Measurements from ENCODE around the gene HUNK.
"Not testable (repeated sequence)": the region's sequence is repeated elsewhere in the genome, so short reads cannot be mapped to it uniquely, and the experiment has no call there.

The HUNK gene

DNA sequence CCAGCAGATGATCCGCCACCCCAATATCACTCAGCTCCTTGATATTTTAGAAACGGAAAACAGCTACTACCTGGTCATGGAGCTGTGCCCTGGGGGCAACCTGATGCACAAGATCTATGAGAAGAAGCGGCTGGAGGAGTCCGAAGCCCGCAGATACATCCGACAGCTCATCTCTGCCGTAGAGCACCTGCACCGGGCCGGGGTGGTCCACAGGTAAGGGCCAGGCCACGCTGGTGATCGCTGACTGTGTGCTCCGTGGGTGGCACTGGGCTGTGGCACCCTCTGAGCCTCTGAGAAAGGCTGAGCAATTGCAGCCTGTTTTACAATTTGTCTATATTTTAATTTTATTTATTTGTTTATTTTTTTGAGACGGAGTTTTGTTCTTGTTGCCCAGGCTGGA is 51.7 kb downstream of the HUNK start:
- DNase-seq, result no peak

DNA sequence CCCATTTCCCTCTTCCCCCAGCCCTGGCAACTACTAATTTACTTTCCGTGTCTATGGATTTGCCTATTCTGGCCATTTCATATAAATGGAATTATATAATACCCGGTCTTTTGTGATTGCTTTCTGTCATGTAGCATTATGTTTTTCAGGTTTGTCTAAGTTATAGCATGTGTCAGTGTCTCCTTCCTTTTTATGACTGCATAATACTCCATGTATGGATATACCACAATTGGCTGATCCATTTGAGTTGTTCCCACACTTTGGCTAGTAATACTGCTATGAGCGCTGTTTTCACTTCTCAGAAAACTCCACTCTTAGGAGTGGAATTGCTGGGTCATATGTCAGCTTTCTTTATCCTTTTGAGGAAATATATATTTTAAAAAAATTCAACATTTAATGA is 53.7 kb downstream of the HUNK start:
- no peak for DNase-seq

DNA sequence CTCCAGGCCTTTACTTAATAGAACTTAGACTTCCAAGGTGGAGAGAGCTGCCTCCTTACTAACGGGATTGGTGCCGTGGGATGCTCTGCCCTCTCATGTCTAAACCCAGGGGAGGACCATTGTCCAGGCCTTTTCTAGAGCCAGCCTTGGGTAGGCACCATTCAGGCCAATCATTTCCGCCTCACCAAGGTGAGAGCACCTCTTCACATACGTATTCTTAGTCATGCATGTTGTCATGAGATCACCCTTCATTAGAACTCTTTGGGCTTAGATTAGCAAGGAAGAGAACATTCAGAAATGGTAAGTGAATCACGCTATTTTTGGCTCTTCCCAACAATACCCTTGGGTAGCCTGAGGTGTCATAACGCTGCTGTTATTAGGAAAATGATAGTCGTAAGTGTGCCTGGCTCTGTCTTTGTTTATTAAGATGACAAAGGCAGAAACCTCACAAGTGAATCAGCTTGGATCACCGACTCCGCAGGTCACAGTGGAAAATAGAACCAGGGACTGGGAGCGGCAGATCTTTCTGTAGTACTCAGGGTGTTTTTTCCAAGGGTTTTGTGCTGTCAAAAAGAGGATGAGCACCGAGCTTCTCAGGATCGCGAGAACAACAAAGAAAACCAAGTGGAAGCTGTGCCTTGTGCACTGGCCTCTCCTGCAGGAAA is 55.0 kb downstream of the HUNK start:
- no peak for DNase-seq

DNA sequence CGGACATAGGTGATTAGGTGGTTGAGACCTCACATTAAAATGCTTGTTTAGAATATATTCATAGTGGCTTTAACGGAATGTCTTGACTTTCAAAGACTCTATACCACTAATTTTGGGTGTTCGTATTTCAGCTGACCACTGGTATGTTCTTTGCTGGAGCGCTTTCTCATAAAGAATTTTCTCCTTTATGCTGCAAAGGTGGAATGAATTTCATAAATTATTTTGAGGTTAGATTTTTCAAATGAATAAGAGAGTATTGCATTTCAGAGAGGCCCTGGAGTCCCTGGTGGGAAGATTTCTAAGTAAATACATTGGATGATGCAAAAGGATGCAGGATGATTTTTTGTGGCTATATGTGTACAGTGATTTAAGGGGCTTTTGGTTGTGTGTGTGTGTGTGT is 55.8 kb downstream of the HUNK start:
- no peak for DNase-seq

DNA sequence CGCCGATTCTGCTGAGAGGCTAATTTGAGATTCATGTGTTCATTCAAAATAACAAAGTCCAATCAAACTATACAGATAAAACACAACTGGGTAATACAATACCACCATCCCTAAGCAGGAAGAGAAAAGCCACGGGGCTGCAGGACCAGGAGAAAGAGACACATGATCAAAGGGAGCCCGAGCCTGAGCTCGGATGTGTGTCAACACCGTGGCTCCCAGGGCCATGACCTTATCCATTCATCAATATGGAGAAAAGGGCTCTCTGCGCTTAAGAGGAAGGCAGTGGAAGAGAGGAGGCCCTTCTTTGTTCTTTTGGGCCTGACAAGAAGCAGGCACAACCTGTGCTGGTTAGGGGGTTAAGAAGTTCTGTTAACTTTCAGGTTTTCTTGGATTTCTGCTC is 56.7 kb downstream of the HUNK start:
- DNase-seq, result no peak

DNA sequence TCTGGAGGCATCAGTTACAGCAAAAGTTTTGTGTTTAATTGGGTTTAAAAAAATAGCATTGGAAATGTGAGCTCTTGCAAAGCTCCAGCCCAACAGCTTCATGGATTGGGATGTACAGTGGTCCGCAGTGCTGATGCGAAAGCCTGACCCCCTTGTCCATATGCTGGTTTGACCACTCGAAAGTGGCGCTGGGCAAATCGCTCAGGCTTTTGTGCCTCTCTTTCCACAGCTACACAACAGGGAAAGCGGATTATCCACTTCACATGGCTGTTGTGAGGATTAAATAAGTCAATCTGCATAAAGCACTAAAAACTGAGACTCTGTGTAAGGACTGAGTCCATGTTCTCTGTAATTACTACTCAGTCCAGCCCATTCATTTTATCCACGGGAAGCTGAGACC is 57.2 kb downstream of the HUNK start:
- DNase-seq, result no peak

DNA sequence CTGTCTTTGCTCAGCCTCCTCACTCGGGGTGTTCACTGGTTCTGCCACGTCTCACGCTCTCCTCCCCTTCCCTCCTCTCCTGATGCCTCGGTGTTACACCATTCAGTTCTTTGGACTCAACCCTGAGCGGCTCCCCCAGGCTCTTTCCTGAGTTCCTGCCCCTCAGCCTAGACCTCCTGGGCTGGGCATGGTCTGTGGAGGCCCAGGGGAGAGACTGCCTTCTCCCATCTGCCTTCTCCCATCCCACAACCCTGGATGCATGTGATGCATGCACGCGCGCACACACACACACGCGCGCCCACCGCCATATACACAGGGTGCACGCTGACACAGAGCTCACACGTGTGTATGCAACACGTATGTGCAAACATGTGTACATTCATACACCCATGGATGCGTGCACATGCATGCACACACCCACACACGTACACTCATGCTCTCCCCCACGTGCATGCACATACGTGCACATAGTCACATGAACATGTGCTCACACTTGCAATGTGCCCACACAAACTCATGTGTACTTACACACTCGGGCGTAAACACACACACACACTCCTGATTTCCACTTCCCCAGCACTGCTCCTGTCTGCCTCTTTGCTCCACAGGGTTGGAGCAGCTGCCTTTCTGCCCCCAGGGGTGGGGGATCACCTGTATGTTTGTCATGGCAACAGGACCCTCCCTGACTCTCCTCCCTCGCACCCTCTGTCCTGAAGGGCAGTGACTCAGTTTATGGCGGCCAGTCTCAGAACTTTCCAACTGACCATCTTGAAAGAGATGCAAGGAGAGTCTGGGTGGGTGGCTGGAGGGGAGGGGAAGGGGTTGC is 59.0 kb downstream of the HUNK start:
- DNase-seq, result no peak

DNA sequence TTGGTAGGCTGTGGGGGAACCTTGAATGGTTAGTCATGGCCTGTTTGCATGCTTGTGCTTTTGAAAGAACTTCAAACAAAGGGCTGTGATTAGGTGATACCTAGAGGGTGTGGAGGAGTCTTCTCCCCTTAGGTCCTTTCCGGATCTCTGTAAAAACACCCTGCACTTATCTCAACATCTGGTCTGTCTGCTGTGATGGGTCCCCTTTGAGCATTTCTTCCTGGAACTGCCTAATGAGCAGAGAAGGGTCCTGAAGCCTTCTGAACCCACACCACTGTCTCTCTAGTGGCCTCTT is 59.6 kb downstream of the HUNK start:
- DNase-seq, result no peak

DNA sequence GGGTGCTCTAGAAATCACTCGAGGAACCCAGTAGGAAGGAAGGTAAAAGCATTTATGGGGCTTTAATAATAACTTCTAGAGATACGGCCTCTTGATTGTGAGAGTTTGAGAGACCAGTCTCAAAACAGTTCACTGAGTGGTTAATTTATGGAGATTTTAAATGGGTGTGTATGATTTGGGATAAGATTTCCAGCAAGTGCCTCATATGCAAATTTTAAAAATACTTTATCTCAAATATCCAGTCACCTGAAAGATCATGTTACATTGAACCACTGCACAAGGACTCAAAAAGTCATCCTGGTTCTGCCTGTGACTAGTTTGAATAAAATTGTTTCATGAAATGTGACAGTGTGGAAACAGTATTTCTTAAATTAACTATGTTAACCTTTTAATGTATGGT is 64.5 kb downstream of the HUNK start:
- DNase-seq, result no peak

DNA sequence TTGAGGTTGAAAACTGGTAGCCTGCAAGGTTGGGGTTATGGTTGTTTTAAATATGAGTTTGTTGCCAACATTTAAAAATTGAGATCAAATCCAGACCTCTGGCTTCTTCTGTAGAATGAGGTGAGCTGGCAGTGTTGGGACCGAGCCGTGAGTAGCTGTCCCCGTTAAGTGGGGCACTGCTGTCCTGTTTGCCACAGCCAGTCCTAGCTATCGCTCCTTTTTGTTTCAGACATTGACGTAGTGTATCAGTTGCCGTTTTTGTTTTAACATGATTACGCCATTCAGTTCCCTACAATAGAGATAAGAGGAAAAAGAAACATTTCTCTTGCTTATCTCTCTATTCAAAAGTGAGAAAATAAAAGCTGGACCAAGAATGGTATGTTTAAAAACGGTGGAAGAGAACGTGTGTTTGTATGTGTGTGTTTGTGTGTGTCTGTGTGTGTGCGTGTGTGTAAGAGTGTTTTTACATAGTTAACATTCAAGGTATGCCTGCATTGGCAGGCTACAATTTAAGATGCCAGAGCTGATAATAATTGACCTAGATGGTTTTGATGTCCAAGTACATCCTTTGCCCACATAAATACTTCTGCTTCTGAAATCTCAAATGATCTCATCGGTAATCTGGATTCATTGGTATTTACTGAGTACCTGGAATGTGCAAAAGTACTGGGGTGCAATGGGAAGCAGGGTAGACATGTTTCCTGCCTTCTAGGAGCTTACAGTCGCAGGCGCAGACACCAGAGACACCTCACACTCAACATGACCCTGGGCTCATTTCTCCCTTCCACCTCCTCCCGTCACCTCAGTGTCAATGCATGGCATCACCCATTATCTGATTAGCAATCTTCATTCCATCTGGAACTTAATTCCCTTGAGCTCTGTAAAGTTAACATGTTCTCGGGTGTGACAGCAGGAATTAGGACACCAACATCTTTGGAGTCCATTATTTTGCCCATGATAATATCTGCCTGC is 65.8 kb downstream of the HUNK start:
- no peak for DNase-seq

DNA sequence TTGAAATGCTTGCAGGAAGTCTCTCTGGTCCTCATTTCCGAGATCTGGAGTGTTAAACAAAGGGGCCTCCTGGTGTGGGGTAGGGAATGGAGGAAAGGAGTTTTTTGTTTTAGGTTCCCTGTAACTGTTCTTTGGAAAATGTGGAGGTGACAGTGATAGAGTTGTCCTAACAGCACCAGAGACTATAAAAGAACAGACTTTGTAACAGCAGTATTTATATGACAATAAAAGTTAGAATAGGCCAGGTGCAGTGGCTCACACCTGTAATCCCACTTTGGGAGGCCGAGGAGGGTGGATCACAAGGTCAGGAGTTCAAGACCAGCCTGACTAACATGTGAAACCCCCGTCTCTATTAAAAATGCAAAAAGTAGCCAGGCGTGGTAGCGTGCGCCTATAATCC is 68.9 kb downstream of the HUNK start:
- no peak for DNase-seq

DNA sequence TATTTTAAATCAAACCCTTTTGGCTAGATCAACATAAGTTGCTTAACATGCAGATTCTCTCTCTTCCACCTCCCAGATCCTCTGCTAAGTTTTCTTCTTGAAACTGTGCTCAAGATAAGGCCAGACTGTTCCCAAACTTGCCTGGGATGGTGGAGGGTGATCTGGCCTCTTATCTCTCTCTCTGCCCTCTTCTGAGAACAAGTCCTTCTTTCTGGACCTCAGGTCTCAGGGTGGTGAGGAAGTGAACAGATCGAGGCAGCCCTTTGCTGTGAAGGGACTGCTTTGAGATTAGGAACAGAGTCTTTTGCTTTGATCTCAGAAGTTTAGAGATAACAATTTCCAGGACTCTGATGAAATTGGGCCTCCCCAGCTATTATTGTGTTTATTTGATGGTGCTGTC is 70.7 kb downstream of the HUNK start:
- DNase-seq, result no peak

DNA sequence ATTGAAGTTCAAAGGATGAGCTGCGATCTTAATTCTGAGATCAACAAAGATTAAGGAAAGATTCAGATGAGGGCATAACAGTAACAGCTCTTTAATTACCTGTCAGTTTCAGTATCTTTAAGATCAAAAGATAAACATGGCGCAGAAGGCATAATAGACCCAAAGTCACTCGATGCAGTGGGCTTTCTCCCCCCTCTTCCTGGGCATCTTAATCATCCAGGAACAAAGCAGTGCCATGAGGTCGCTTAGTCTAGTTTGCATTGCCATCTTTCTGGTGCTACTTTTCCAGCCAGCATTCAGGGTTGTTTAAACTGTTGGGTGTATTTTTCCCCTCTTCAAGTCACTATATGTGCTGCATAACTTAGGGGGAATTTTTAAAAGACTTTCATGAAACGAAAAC is 72.3 kb downstream of the HUNK start:
- no peak for DNase-seq

DNA sequence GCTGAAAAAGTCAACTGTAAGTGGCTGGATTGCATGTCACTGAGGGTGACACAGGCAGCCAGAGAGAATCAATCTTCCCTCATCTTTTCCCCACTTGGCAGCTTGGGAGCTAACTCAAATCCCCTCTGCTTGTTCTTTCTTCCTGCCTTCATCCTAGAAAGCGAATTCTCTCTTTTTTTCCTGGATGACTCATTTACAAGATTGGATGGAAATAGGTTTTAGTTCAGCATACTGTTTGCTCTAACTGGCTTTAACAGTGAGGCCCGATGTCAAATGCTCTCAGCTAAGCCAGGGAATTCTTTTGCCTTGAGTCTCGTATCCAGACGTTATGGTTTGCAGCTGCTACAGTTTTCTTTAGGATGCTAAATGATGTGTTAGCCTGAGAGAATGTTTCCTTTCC is 72.7 kb downstream of the HUNK start:
- DNase-seq, result no peak

DNA sequence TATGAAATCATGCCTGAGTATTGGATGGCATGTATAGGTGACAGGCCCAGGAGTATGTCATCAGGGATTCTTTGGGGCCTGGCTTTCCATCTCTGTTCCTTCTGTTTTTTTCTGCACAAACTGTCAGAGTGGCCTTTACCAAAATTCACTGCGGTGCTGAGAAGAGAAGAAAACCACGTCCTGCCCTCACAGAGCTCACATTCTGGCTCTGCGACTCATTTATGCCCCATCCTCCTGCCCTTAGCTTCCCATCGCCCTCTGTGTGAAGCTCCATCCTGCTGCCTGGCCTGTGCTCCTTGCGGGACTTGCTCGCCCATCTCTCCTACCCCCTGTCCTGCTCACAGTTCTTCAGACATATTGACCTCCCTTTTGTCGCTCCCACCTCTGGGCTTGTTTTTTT is 73.4 kb downstream of the HUNK start:
- no peak for DNase-seq

DNA sequence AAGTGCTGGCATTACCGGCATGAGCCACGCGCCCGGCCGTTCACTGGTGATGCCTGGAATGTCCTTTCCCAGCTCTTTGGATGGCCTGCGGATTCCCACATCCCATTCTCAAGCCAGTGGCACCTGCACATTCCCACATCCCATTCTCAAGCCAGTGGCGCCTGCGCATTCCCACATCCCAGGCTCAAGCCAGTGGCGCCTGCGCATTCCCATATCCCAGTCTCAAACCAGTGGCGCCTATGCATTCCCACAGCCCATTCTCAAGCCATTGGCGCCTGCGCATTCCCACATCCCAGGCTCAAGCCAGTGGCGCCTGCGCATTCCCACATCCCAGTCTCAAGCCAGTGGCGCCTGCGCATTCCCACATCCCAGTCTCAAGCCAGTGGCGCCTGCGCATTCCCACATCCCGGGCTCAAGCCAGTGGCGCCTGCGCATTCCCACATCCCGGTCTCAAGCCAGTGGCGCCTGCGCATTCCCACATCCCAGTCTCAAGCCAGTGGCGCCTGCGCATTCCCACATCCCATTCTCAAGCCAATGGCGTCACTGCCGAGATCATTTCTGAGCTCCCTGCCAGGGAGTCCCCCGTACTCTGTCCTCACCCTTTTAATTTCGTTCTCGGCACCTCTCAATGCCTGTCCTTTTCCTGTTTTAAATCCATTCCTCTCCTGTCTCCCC is 74.2 kb downstream of the HUNK start:
- DNase-seq, result not testable (repeated sequence)

DNA sequence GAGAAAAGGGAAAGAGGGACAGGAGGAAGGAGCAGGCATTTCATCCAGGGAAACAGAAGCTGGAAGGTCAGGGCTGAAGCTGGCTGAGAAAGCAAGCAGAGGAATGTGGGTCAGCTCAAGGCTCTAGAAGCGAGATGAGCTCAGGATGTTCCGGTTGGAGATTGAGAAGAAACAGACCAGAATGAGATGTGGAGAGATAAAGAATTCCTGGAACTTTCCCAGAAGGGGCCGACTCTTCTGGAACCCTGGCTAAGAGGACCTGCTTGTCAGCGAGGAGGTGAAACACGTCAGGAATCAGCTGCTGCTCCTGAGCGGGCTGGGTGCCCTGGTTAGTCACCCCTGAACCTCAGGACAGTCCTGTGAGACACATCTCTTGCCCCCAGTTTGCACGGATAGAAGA is 75.9 kb downstream of the HUNK start:
- no peak for DNase-seq

DNA sequence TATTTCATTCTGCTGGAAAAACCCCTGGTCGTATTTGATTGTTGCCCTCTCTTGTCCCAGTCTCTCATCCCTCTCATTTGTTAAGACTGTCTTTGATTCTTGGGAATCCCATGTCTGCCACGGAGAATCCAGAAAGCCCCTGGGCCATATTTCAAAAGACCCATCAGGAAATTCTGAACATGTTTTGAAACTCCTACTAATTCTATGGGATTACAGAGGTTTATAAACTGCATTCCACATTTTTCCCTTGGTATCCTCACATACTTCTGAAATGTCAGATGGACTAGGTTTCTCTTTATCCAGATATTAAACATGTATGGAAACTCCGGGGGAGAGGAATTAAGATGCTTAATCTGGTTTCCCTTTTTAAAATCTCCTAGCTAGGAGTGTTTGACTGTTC is 80.0 kb downstream of the HUNK start:
- DNase-seq, result no peak

DNA sequence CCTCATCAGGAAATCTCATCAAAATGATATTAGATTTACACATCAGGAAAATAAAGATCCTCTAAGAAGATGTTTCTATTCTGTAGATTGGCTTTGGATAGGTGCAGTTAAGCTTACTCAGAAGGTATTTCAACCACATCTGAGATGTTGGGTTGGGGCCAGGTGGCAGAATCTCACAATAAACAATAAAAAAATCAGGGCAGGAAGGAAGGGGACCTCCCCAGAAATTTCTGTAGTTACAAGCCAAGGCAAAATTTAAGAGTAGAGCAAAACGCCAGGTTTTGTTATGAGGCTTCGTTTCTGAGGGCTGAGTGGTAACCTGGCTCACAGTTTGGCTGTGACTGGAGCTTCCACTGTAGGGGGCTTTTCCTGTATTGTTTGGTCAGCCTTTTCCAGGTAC is 84.8 kb downstream of the HUNK start:
- DNase-seq, result no peak

DNA sequence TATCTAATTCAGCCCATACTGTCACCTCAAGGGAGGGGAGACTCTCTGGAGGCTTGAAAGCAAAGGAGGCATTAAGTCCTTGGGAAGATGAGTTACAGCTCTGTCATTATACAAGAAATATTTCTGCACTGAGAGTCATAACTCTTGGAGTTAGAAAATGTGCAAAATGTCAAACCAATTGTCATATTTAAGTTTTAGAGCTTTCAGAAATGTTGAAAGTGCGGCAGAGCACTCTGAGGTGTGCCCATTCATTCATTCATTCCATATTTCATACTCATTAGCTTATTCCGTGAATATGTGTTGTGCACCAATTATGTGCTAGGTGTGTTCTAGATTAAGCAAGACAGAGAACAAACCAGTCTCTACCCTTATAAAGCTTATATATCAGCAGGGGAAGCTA is 87.1 kb downstream of the HUNK start:
- no peak for DNase-seq

DNA sequence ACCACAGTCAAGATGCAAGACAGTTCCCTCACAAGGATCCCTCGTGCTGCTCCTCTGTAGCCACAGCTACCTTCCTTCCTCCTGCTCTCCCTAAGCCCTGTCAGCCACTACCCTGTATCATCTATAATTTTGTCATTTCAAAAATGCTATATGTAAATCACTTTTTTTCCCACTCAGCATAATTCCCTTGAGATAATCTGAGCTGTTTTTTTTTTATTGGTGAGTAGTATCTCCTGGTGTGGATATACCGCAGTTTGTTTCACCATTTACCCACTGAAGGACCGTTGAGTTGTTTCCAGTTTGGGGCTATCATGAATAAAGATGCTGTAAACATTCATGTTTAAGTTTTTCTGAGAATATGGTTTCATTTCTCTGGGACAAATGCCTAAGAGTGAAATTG is 88.2 kb downstream of the HUNK start:
- no peak for DNase-seq

DNA sequence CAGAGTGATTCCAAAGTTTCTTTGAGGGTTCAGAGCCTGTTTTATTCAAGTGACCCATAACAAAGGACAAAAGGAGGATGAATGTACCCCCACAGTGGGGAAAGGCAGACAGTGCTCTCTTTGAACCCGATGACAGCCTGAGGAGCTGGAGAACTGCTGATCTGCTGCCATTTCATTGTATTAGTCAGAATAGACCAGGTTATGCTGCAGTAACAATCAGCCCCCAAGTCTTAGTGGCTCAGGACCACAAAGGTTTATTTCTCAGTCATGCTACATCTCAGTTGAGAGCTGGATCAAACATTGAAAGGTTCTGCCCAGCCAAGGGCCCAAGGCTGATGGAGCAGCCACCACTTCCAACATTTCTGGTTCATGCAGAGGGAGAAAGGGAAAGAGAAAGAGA is 88.9 kb downstream of the HUNK start:
- DNase-seq, result no peak

DNA sequence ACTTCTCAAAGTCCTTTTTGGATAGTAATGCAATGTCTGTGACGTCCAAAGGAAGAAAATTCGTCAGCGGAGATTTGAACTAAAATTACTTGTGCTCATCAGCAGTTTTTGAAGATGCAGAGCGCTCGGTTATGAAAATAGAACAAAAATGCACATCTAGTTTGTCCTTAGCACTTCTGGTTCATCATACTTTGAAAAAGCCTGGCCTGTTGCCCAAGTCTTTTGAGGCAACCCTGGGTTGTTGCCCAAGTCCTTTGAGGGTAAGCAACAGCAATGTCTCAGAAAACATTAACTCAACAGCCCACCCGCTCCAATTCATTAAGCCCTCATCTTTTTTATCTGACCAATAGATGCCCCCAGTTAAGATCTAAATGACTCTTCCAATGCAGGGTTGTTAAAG is 91.9 kb downstream of the HUNK start:
- no peak for DNase-seq
